ENCODE results near the gene IL11. TPM values are rescaled to one million over a fixed set of nuclear protein-coding genes. Genes with fewer than 3 reads are reported as not detected.

The IL11 gene
- total RNA-seq, 1 donor from 2014 or later = 183 TPM

DNA sequence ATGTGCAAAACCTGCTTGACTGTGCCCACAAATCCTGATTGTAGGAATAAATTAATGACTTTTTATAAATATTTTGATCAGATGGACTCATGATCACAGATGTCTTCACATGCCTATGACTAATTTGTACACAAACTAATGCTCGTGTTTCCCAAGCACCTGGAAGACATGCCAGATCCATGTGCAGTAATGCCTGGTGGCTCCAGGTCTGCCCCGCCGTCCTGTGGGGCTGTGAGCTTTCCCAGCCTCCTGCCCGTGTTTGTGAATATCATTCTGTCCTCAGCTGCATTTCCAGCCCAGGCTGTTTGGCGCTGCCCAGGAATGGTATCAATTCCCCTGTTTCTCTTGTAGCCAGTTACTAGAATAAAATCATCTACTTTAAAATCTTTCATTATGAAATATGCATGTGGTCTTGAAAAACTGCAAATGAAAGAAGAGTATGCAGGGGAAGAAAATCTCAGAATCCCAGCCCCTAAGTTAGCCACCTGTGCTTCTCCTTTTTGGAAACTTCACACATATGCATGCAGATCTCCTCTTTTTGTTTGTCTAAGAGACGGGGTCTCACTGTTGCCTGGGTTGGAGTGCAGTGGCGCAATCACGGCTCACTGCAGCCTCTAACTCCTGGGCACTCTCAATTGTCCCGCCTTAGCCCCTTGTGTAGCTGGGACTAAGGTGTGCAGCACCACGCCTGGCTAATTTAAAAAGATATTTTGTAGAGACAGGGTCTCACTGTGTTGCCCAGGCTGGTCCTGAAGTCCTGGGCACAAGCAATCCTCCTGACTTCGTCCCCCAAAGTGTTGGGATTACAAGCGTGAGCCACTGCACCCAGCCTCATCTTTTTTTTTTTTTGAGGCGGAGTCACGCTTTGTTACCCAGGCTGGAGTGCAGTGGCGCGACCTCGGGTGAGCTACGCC, 21.7 kb upstream of the IL11 start:
- no peak overlapping the region for H3K9ac ChIP-seq (ENCODE audit: low read length)
- Mint-ChIP-seq H3K9me3 (ENCODE audit: unreplicated experiment) (no peaks in the 10 kb centered on the region), H3K27me3 (ENCODE audit: low read depth, unreplicated experiment) (no peaks in the 10 kb centered on the region), H3K4me1 (ENCODE audit: low read depth, unreplicated experiment) (peaks cover 42% of the 10 kb centered on the region), H3K4me3 (ENCODE audit: unreplicated experiment) (peak overlapping the region; percentile 34), H3K36me3 (ENCODE audit: low read depth, unreplicated experiment) (peaks cover 22% of the 10 kb centered on the region), H3K27ac (ENCODE audit: unreplicated experiment) (no peak overlapping the region)
- peaks cover 29% of the 10 kb centered on the region for H3K36me3 ChIP-seq (ENCODE audit: insufficient read depth, low read length)
- H3K9me3 ChIP-seq (ENCODE audit: insufficient read depth, low read depth, low read length) = no peaks in the 10 kb centered on the region
- no peak overlapping the region for H3K27ac ChIP-seq (ENCODE audit: low read depth, low read length)
- DNase-seq (ENCODE audit: low read depth) (no peak), FAIRE-seq (no peak)
- no peak for TF ChIP-seq EZH2 (IDR thresholded peaks at IDR 0.05; ENCODE audit: insufficient read depth, low read length)
- TF ChIP-seq, protein P1, sequence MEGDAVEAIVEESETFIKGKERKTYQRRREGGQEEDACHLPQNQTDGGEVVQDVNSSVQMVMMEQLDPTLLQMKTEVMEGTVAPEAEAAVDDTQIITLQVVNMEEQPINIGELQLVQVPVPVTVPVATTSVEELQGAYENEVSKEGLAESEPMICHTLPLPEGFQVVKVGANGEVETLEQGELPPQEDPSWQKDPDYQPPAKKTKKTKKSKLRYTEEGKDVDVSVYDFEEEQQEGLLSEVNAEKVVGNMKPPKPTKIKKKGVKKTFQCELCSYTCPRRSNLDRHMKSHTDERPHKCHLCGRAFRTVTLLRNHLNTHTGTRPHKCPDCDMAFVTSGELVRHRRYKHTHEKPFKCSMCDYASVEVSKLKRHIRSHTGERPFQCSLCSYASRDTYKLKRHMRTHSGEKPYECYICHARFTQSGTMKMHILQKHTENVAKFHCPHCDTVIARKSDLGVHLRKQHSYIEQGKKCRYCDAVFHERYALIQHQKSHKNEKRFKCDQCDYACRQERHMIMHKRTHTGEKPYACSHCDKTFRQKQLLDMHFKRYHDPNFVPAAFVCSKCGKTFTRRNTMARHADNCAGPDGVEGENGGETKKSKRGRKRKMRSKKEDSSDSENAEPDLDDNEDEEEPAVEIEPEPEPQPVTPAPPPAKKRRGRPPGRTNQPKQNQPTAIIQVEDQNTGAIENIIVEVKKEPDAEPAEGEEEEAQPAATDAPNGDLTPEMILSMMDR (IDR thresholded peaks at IDR 0.05; ENCODE audit: insufficient read depth, low read depth, low read length) = no peak
- H4K20me1 ChIP-seq (ENCODE audit: insufficient read depth, low read length) = peaks cover 64% of the 10 kb centered on the region
- H3K79me2 ChIP-seq (ENCODE audit: insufficient read depth, low read length) = peaks cover 37% of the 10 kb centered on the region
- H3K4me1 ChIP-seq (ENCODE audit: insufficient read depth, low read length) = peaks cover 37% of the 10 kb centered on the region
- H3K27me3 ChIP-seq (ENCODE audit: insufficient read depth, low read length) = no peaks in the 10 kb centered on the region
- no peak overlapping the region for H3K4me2 ChIP-seq (ENCODE audit: low read length)
- no peak overlapping the region for H2AFZ ChIP-seq (ENCODE audit: low read depth, low read length)
- H3K4me3 ChIP-seq (ENCODE audit: insufficient read depth, low read depth, low read length) = no peak overlapping the region

DNA sequence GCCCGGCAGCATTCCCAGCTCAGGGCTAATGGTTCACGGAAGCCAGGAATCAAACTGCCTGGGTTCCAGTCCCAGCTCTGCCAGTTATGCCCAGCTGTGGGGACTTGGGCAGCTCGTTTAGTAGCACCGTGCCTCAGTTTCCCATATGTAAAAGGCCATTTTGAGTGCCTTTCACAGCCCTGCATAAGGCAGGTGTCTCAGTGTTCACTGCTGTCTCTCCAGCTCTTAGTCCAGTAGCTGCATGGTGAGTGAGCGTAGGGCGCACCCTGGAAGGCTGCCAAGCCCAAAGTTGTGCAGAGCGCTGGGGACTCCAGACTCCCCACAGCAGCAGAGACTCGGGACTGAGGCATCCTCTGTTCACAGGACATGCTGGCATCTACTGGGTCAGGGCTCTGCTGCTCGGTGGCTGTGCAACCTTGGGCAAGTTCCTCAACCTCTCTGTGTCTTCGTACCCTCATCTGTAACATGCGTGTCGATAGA, 21.0 kb upstream of the IL11 start:
- DNase-seq (ENCODE audit: low read depth) (no peak), FAIRE-seq (no peak)
- Mint-ChIP-seq H3K27me3 (ENCODE audit: low read depth, unreplicated experiment) (no peaks in the 10 kb centered on the region), H3K36me3 (ENCODE audit: low read depth, unreplicated experiment) (peaks cover 24% of the 10 kb centered on the region), H3K4me1 (ENCODE audit: low read depth, unreplicated experiment) (peaks cover 42% of the 10 kb centered on the region), H3K9me3 (ENCODE audit: unreplicated experiment) (no peaks in the 10 kb centered on the region), H3K4me3 (ENCODE audit: unreplicated experiment) (peak overlapping the region; percentile 34), H3K27ac (ENCODE audit: unreplicated experiment) (no peak overlapping the region)
- H3K79me2 ChIP-seq (ENCODE audit: insufficient read depth, low read length) = peaks cover 44% of the 10 kb centered on the region
- no peak overlapping the region for H3K4me3 ChIP-seq (ENCODE audit: insufficient read depth, low read depth, low read length)
- no peaks in the 10 kb centered on the region for H3K27me3 ChIP-seq (ENCODE audit: insufficient read depth, low read length)
- peaks cover 30% of the 10 kb centered on the region for H3K36me3 ChIP-seq (ENCODE audit: insufficient read depth, low read length)
- TF ChIP-seq, protein P1 (IDR thresholded peaks at IDR 0.05; ENCODE audit: insufficient read depth, low read depth, low read length) = no peak
- no peak for TF ChIP-seq EZH2 (IDR thresholded peaks at IDR 0.05; ENCODE audit: insufficient read depth, low read length)
- H2AFZ ChIP-seq (ENCODE audit: low read depth, low read length) = no peak overlapping the region
- H4K20me1 ChIP-seq (ENCODE audit: insufficient read depth, low read length) = peaks cover 72% of the 10 kb centered on the region
- peaks cover 39% of the 10 kb centered on the region for H3K4me1 ChIP-seq (ENCODE audit: insufficient read depth, low read length)
- H3K9ac ChIP-seq (ENCODE audit: low read length) = no peak overlapping the region
- H3K27ac ChIP-seq (ENCODE audit: low read depth, low read length) = no peak overlapping the region
- no peaks in the 10 kb centered on the region for H3K9me3 ChIP-seq (ENCODE audit: insufficient read depth, low read depth, low read length)
- H3K4me2 ChIP-seq (ENCODE audit: low read length) = no peak overlapping the region
